Keratinocyte (primary cell): ENCODE data around the gene KIF16B. TPM values are rescaled to one million over a fixed set of nuclear protein-coding genes. Genes with fewer than 3 reads are reported as not detected.

ENCODE experiments used
- DNase-seq: peaks from one replicate; pipeline ENCODE4 v3.0.0-alpha.2; 2011; ENCODE audit warnings: low read depth, missing footprints, low spot score
- FAIRE-seq: peaks from 2 replicates; lab custom pipeline; 2011; peaks lifted over from hg19 to GRCh38; lab: Jason Lieb, UNC
- H2AFZ ChIP-seq: 2 replicates; pipeline ENCODE4 v1.6.0; 2012; ENCODE audit warnings: low read length, control low read depth, inconsistent platforms; ENCODE audit not compliant: control insufficient read depth
- H3K27ac ChIP-seq: 2 replicates; pipeline ENCODE4 v1.5.1; 2011; ENCODE audit warnings: low read length; ENCODE audit not compliant: control insufficient read depth, insufficient read depth
- H3K27me3 ChIP-seq: 3 replicates; pipeline ENCODE4 v1.6.0; 2011; ENCODE audit warnings: low read length; ENCODE audit not compliant: control insufficient read depth, insufficient read depth; ENCODE audit errors: extremely low read depth
- H3K36me3 ChIP-seq, 2 experiments: 2 replicates in 1 of 2; 3 replicates in 1 of 2; pipeline ENCODE4 v1.5.1; 2011; ENCODE audit warnings: low read length in 2 of 2, mild to moderate bottlenecking in 1 of 2; ENCODE audit not compliant: control insufficient read depth in 2 of 2, insufficient read depth in 2 of 2; ENCODE audit errors: extremely low read depth in 1 of 2
- H3K4me1 ChIP-seq: 3 replicates; pipeline ENCODE4 v1.5.1; 2011; ENCODE audit warnings: low read length; ENCODE audit not compliant: control insufficient read depth, insufficient read depth; ENCODE audit errors: extremely low read depth
- H3K4me2 ChIP-seq: 3 replicates; pipeline ENCODE4 v1.6.0; 2011; ENCODE audit warnings: low read depth, low read length; ENCODE audit not compliant: control insufficient read depth, insufficient read depth; ENCODE audit errors: extremely low read depth
- H3K4me3 ChIP-seq, 3 experiments: fragments of 200-600 bp in 1 of 3; sonication (generic) in 1 of 3; 2 replicates in 2 of 3; 3 replicates in 1 of 3; pipeline ENCODE4 v1.5.1; 2011 to 2016; ENCODE audit warnings: low read length in 3 of 3, mild to moderate bottlenecking in 3 of 3, control low read depth in 2 of 3, inconsistent platforms in 1 of 3, low read depth in 1 of 3, mixed read lengths in 1 of 3, mixed run types in 1 of 3, moderate library complexity in 1 of 3; ENCODE audit not compliant: control insufficient read depth in 2 of 3, insufficient read depth in 2 of 3; ENCODE audit errors: extremely low read depth in 1 of 3
- H3K79me2 ChIP-seq: 2 replicates; pipeline ENCODE4 v1.6.0; 2012; ENCODE audit warnings: low read length; ENCODE audit not compliant: control insufficient read depth, insufficient read depth
- H3K9ac ChIP-seq: 3 replicates; pipeline ENCODE4 v1.6.0; 2011; ENCODE audit warnings: low read length; ENCODE audit not compliant: control insufficient read depth, insufficient read depth; ENCODE audit errors: extremely low read depth
- H3K9me1 ChIP-seq: 3 replicates; pipeline ENCODE4 v1.6.0; 2011; ENCODE audit warnings: low read length; ENCODE audit not compliant: control insufficient read depth, insufficient read depth; ENCODE audit errors: extremely low read depth
- H3K9me3 ChIP-seq: 2 replicates; pipeline ENCODE4 v1.5.1; 2012; ENCODE audit warnings: low read depth, low read length; ENCODE audit not compliant: control insufficient read depth
- H4K20me1 ChIP-seq: 3 replicates; pipeline ENCODE4 v1.6.0; 2011; ENCODE audit warnings: low read length; ENCODE audit not compliant: control insufficient read depth, insufficient read depth; ENCODE audit errors: extremely low read depth
- CTCF ChIP-seq, 3 experiments: IDR thresholded peaks in 1 of 3; conservative IDR thresholded peaks in 1 of 3; optimal IDR thresholded peaks in 1 of 3; 2 replicates in 2 of 3; 3 replicates in 1 of 3; pipeline versions ENCODE3 to v1.5.1; 2011; ENCODE audit warnings: low read length in 3 of 3, mild to moderate bottlenecking in 3 of 3, moderate library complexity in 2 of 3, control low read depth in 1 of 3, inconsistent platforms in 1 of 3; ENCODE audit not compliant: insufficient read depth in 2 of 3; ENCODE audit errors: extremely low read depth in 1 of 3
- EZH2 ChIP-seq: IDR thresholded peaks from one replicate; pipeline ENCODE4 v1.6.1; 2012; ENCODE audit warnings: inconsistent platforms, mild to moderate bottlenecking, low read length, moderate library complexity
- dilution Hi-C: fragments of 300-500 bp; cut with MboI; formaldehyde crosslinking; loops from one replicate; pipeline ENCODE4 v1.7.0; 2020; ENCODE audit warnings: low sequenced_read_pairs; ENCODE audit not compliant: extremely low pct_ligation_motif_present
- polyA plus RNA-seq, 5 experiments: library from polyadenylated mRNA; depleted of rRNA in 3 of 5; stranded (reverse) in 3 of 5; stranded (forward) in 1 of 5; unstranded in 1 of 5; fragments of >200 nt; gene quantifications; 1 replicate in 1 of 5; 2 replicates in 3 of 5; 3 replicates in 1 of 5; pipeline versions ENCODE4 v1.2.1 to v1.2.3, GENCODE V29; 2011 to 2012; ENCODE audit warnings: missing spikeins in 2 of 5, low read depth in 1 of 5, low replicate concordance in 1 of 5

The KIF16B gene
- polyA plus RNA-seq, 1 donor (not counting 4 experiments of a cell fraction or from before 2014, with no cell fraction given): 16.1 TPM

DNA sequence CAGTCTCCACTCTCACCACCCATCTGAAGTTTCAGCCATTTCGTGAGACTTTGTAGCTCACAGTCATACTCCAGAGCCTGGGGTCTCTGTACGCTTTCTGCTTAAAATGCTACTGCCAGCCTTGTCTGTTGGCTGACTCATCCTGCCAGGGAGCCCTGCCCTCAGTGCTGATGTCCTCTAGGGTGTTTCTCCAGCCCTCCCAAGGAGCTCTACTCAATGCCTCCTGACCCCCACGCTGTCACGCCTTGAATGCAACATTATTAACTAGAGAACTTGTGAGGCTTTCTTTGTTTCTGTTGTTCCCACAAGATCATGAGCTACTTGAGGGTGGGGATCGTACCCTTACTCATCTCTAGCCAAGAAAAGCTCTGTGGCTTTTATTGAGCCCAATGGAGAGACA is 20.1 kb downstream of the KIF16B start:
- H3K27ac ChIP-seq: no peak overlapping the region
- H4K20me1 ChIP-seq: peaks cover 3% of the 10 kb centered on the region
- H3K4me2 ChIP-seq: peak overlapping the region; percentile 2
- peaks cover 11% of the 10 kb centered on the region for H3K9me1 ChIP-seq
- dilution Hi-C loops: no loop called here
- H3K79me2 ChIP-seq: peaks cover 63% of the 10 kb centered on the region
- FAIRE-seq (no peak), DNase-seq (no peak)
- peaks cover 37% of the 10 kb centered on the region for H3K4me1 ChIP-seq
- H3K4me3 ChIP-seq: no peak overlapping the region
- no peaks in the 10 kb centered on the region for H3K36me3 ChIP-seq
- no peaks in the 10 kb centered on the region for H3K9me3 ChIP-seq
- H2AFZ ChIP-seq: no peak overlapping the region
- TF ChIP-seq CTCF (optimal IDR thresholded peaks at IDR 0.05 in 1 of 3, IDR thresholded peaks at IDR 0.05 in 1 of 3, conservative IDR thresholded peaks at IDR 0.05 in 1 of 3; ENCODE audit: extremely low read depth in 1 of 3, insufficient read depth in 2 of 3, low read length in 3 of 3): no peak
- TF ChIP-seq EZH2: no peak
- no peaks in the 10 kb centered on the region for H3K27me3 ChIP-seq
- no peak overlapping the region for H3K9ac ChIP-seq

- no peak for DNase-seq
- TF ChIP-seq CTCF (optimal IDR thresholded peaks at IDR 0.05 in 1 of 3, IDR thresholded peaks at IDR 0.05 in 1 of 3, conservative IDR thresholded peaks at IDR 0.05 in 1 of 3; ENCODE audit: extremely low read depth in 1 of 3, insufficient read depth in 2 of 3, low read length in 3 of 3): no peak
- TF ChIP-seq EZH2: no peak
Measured at GRCh38 chr20:16552015-16552414, 21.2 kb downstream of the KIF16B start.

More at GRCh38 chr20:16552015-16552414, 21.2 kb downstream of the KIF16B start:
- H3K4me3 ChIP-seq: no peak overlapping the region
- no peaks in the 10 kb centered on the region for H3K9me3 ChIP-seq
- H3K27ac ChIP-seq: no peak overlapping the region
- no peak overlapping the region for H3K4me2 ChIP-seq
- dilution Hi-C loops: no loop called here
- no peak for FAIRE-seq
- peaks cover 66% of the 10 kb centered on the region for H3K79me2 ChIP-seq
- no peak overlapping the region for H2AFZ ChIP-seq
- H3K36me3 ChIP-seq: no peaks in the 10 kb centered on the region
- peaks cover 37% of the 10 kb centered on the region for H3K4me1 ChIP-seq
- no peak overlapping the region for H3K9ac ChIP-seq
- H3K9me1 ChIP-seq: peaks cover 11% of the 10 kb centered on the region
- peaks cover 3% of the 10 kb centered on the region for H4K20me1 ChIP-seq
- H3K27me3 ChIP-seq: no peaks in the 10 kb centered on the region
